Vagina (tissue), 2 donors: ENCODE measurements around the gene SRP19.

ENCODE experiments used
- POLR2A ChIP-seq, 2 donors: fragments of 450-650 bp; IDR thresholded peaks; one replicate each; pipeline ENCODE4 v1.6.1; 2017; ENCODE audit warnings: antibody characterized with exemption in 2 of 2, mild to moderate bottlenecking in 2 of 2, moderate library complexity in 2 of 2
- TF ChIP-seq, protein P1 (sequence below), 3 experiments: fragments of 450-650 bp in 2 of 3; fragments of 200-600 bp in 1 of 3; sonication (generic) in 1 of 3; IDR thresholded peaks; one replicate each; pipeline ENCODE4 v1.5.1; 2017 to 2019; ENCODE audit warnings: antibody characterized with exemption in 3 of 3, mild to moderate bottlenecking in 2 of 3, moderate library complexity in 2 of 3

DNA sequence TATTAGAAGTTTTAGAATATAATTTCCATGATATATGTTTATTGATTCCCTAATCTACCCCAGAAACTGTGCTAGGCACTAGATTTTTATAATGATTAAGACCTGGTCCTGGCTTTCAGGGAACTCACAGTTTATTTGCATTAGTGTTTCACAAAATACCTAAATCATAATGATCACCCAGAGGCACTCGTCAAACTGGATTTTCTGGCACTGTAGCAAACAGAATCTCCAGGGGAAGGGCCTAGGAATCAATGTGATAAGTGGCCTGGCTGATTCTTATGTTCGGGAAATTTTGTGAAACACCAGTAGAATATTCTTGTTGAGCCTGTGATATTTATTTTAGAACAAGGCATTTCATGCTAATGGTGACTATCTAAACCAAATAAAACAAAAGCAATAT, 37.4 kb upstream of the SRP19 start:
- TF ChIP-seq, protein P1, sequence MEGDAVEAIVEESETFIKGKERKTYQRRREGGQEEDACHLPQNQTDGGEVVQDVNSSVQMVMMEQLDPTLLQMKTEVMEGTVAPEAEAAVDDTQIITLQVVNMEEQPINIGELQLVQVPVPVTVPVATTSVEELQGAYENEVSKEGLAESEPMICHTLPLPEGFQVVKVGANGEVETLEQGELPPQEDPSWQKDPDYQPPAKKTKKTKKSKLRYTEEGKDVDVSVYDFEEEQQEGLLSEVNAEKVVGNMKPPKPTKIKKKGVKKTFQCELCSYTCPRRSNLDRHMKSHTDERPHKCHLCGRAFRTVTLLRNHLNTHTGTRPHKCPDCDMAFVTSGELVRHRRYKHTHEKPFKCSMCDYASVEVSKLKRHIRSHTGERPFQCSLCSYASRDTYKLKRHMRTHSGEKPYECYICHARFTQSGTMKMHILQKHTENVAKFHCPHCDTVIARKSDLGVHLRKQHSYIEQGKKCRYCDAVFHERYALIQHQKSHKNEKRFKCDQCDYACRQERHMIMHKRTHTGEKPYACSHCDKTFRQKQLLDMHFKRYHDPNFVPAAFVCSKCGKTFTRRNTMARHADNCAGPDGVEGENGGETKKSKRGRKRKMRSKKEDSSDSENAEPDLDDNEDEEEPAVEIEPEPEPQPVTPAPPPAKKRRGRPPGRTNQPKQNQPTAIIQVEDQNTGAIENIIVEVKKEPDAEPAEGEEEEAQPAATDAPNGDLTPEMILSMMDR (IDR thresholded peaks at IDR 0.05): no peak
- TF ChIP-seq POLR2A (IDR thresholded peaks at IDR 0.05): no peak
